OCI-LY3 (cell line): ENCODE data around the gene CEBPB.

Source experiments
- H2AFZ ChIP-seq: fragments of 200-600, 300-600 bp; shearing (Covaris generic); 2 replicates; pipeline ENCODE4 v1.6.0; 2014; ENCODE audit warnings: antibody characterized with exemption, low read depth, low read length
- H3K27ac ChIP-seq: fragments of 200-600, 300-600 bp; sonication (generic); 2 replicates; pipeline ENCODE4 v1.5.1; 2014; ENCODE audit warnings: mild to moderate bottlenecking, low read length, moderate library complexity, mixed read lengths
- H3K27me3 ChIP-seq: fragments of 200-600, 300-600 bp; sonication (generic); 2 replicates; pipeline ENCODE4 v1.6.1; 2014; ENCODE audit warnings: low read depth, low read length, mixed read lengths
- H3K36me3 ChIP-seq: fragments of 200-600, 300-600 bp; sonication (generic); replicated peaks from 2 replicates; pipeline ENCODE3; 2014; ENCODE audit warnings: low read depth, low read length, mixed read lengths
- H3K4me1 ChIP-seq: fragments of 300-600, 200-600 bp; sonication (generic); 2 replicates; pipeline ENCODE4 v1.6.1; 2014; ENCODE audit warnings: low read length, mixed read lengths
- H3K4me2 ChIP-seq: fragments of 200-600, 300-600 bp; sonication (generic); 2 replicates; pipeline ENCODE4 v1.6.1; 2014; ENCODE audit warnings: low read length, mixed read lengths
- H3K4me3 ChIP-seq: fragments of 300-600, 200-600 bp; sonication (generic); 2 replicates; pipeline ENCODE4 v1.5.1; 2014; ENCODE audit warnings: antibody characterized with exemption, mild to moderate bottlenecking, low read length, moderate library complexity
- H3K79me2 ChIP-seq: fragments of 300-600, 200-600 bp; shearing (Covaris generic); 2 replicates; pipeline ENCODE4 v1.6.1; 2014; ENCODE audit warnings: mild to moderate bottlenecking, low read length, mixed read lengths
- H3K9ac ChIP-seq: fragments of 300-600, 200-600 bp; shearing (Covaris generic); 2 replicates; pipeline ENCODE4 v1.6.0; 2014; ENCODE audit warnings: mild to moderate bottlenecking, low read length, moderate library complexity
- H3K9me3 ChIP-seq: fragments of 200-600, 300-600 bp; shearing (Covaris generic); 2 replicates; pipeline ENCODE4 v1.6.1; 2014; ENCODE audit warnings: low read length, mixed read lengths; ENCODE audit not compliant: insufficient read depth
- H4K20me1 ChIP-seq: fragments of 200-600, 300-600 bp; sonication (generic); 2 replicates; pipeline ENCODE4 v1.6.1; 2016; ENCODE audit warnings: low read length, mixed read lengths; ENCODE audit not compliant: insufficient read depth
- CTCF ChIP-seq: fragments of 200-600, 300-600 bp; sonication (generic); IDR thresholded peaks from 2 replicates; pipeline ENCODE4 v1.5.1; 2014; ENCODE audit warnings: antibody characterized with exemption, low read length, low read depth
- EZH2phosphoT487 ChIP-seq: fragments of 200-600 bp; shearing (Covaris generic); IDR thresholded peaks from 2 replicates; pipeline ENCODE4 v1.6.1; 2018; ENCODE audit warnings: antibody characterized with exemption, mixed run types, low read depth

CEBPB gene

GRCh38 chr20:50229156-50229607 lies 38.6 kb downstream of the CEBPB start:
- Histone ChIP-seq H3K27ac (no peak overlapping the region), H3K4me2 (no peak overlapping the region), H3K9ac (no peak overlapping the region), H3K36me3 (no peaks in the 10 kb centered on the region), H2AFZ (no peak overlapping the region), H4K20me1 (no peaks in the 10 kb centered on the region), H3K4me1 (peaks cover 4% of the 10 kb centered on the region; the same call in 1 of the 2 replicates), H3K9me3 (no peaks in the 10 kb centered on the region), H3K79me2 (no peaks in the 10 kb centered on the region), H3K27me3 (no peaks in the 10 kb centered on the region), H3K4me3 (no peak overlapping the region)
- TF ChIP-seq CTCF (no peak), EZH2phosphoT487 (no peak)

GRCh38 chr20:50230184-50230583 lies 39.6 kb downstream of the CEBPB start:
- Histone ChIP-seq H3K79me2 (no peaks in the 10 kb centered on the region), H3K4me1 (peaks cover 4% of the 10 kb centered on the region; the same call in 1 of the 2 replicates), H3K4me3 (no peak overlapping the region), H2AFZ (no peak overlapping the region), H3K27ac (no peak overlapping the region), H4K20me1 (no peaks in the 10 kb centered on the region), H3K9me3 (no peaks in the 10 kb centered on the region), H3K27me3 (peaks cover 4% of the 10 kb centered on the region), H3K4me2 (no peak overlapping the region), H3K9ac (no peak overlapping the region), H3K36me3 (no peaks in the 10 kb centered on the region)
- no peak for TF ChIP-seq EZH2phosphoT487
- TF ChIP-seq CTCF: no peak

GRCh38 chr20:50230871-50231560 lies 40.4 kb downstream of the CEBPB start:
- Histone ChIP-seq H3K4me2 (no peak overlapping the region), H3K4me3 (no peak overlapping the region), H3K27me3 (peaks cover 10% of the 10 kb centered on the region), H3K27ac (no peak overlapping the region), H3K4me1 (peaks cover 4% of the 10 kb centered on the region; the same call in 1 of the 2 replicates), H2AFZ (no peak overlapping the region), H3K79me2 (no peaks in the 10 kb centered on the region), H3K9ac (no peak overlapping the region), H3K36me3 (no peaks in the 10 kb centered on the region), H4K20me1 (no peaks in the 10 kb centered on the region), H3K9me3 (no peaks in the 10 kb centered on the region)
- TF ChIP-seq CTCF (no peak), EZH2phosphoT487 (no peak)

GRCh38 chr20:50231854-50232253 lies 41.2 kb downstream of the CEBPB start:
- TF ChIP-seq EZH2phosphoT487: no peak
- TF ChIP-seq CTCF: no peak
- Histone ChIP-seq H3K36me3 (no peaks in the 10 kb centered on the region), H3K4me1 (peaks cover 4% of the 10 kb centered on the region; the same call in 1 of the 2 replicates), H3K27ac (no peak overlapping the region), H3K4me2 (no peak overlapping the region), H3K9me3 (no peaks in the 10 kb centered on the region), H4K20me1 (no peaks in the 10 kb centered on the region), H3K9ac (no peak overlapping the region), H3K4me3 (no peak overlapping the region), H3K79me2 (no peaks in the 10 kb centered on the region), H2AFZ (no peak overlapping the region), H3K27me3 (peaks cover 16% of the 10 kb centered on the region)
